NCI-H1436 treated with DMSO at 0.1 percent for 48 hours (cell line): ENCODE measurements around the gene TM9SF1.
A peak's percentile ranks its signal among the peaks of the same experiment; 100 is the strongest.

Experiments
- DNase-seq: peaks from one replicate; lab custom pipeline; 2025; lab: John Stamatoyannopoulos, UW

TM9SF1 gene

DNA sequence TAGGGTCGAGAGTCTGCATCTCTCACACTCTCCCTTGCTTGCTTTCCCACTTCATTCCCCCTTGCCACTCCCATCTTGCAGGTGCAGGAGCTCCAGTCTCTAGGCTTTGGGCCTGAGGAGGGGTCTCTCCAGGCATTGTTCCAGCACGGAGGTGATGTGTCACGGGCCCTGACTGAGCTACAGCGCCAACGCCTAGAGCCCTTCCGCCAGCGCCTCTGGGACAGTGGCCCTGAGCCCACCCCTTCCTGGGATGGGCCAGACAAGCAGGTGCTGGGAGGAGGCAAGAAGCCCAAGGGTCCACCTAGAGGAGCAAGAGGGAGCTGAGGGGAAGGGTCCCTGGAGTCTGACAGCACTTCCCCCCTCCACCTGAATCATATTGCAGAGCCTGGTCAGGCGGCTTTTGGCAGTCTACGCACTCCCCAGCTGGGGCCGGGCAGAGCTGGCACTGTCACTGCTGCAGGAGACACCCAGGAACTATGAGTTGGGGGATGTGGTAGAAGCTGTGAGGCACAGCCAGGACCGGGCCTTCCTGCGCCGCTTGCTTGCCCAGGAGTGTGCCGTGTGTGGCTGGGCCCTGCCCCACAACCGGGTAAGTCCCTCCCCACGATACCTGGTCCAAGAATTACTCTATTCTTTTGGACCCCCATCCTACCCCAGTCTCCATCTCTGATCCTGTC lies 43.7 kb downstream of the TM9SF1 start:
- no peak for DNase-seq

- DNase-seq, result no peak
These were observed 44.2 kb downstream of the TM9SF1 start for GRCh38 chr14:24150993-24151392.

GRCh38 chr14:24150567-24150966 lies 44.7 kb downstream of the TM9SF1 start:
- DNase-seq, result no peak

- no peak for DNase-seq
These were observed 45.2 kb downstream of the TM9SF1 start for GRCh38 chr14:24150061-24150460.

- no peak for DNase-seq
These were observed 45.8 kb downstream of the TM9SF1 start for GRCh38 chr14:24149302-24149969.

GRCh38 chr14:24147761-24148428 lies 47.3 kb downstream of the TM9SF1 start:
- DNase-seq, result no peak

- peak; percentile 93 for DNase-seq
These were observed 48.1 kb downstream of the TM9SF1 start, which contains the start of gene RNF31 for GRCh38 chr14:24146978-24147760. Gene RNF31, plus strand, starts transcription at chr14:24147498. Its CDS starts 201 bp downstream, at chr14:24147699.

GRCh38 chr14:24146453-24146977 lies 48.7 kb downstream of the TM9SF1 start, which contains the start of gene PSME2:
Gene PSME2, minus strand, starts transcription at chr14:24146610. Its CDS starts 29 bp downstream, at chr14:24146581.
- DNase-seq, result peak; percentile 87

GRCh38 chr14:24145690-24146452 lies 49.4 kb downstream of the TM9SF1 start:
- DNase-seq, result no peak

- no peak for DNase-seq
These were observed 50.0 kb downstream of the TM9SF1 start for GRCh38 chr14:24145219-24145618.

DNA sequence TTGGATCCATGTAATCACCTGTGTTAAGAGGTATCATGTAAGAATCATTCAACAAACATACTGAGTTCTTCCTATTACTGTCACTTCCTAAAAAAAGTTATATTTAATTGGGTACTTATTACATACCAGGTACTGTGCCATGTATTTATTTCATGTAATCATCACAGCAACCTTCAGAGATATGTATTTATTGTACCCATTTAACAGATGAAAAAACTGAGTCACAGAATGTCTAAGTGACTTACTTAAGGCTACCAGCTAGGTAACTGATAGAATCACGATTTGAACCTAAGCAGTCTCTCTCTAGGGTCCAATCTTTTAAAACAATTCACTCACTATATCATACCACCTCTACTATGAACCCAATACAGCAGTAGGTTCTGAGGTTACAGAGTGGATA lies 50.8 kb downstream of the TM9SF1 start:
- no peak for DNase-seq

DNA sequence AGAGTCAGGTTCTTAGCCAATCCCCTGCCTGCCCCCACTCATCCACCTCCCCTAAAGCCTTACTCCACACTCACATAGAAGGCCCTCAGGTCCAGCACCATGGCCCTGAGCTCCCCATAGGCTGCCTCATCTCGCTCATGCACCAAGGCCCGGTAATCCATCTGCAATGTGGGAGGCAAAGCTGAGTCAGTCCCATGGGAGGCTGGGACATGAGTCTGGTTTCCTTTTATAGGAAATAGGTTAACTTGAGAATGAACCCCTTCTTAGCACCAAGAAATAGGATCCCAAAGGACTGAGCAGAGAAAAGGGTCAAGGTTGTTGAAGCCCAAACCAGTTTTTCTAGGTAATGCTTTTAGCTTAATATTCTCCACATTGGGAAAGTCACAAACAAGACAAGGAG lies 51.7 kb downstream of the TM9SF1 start:
- DNase-seq, result no peak

DNA sequence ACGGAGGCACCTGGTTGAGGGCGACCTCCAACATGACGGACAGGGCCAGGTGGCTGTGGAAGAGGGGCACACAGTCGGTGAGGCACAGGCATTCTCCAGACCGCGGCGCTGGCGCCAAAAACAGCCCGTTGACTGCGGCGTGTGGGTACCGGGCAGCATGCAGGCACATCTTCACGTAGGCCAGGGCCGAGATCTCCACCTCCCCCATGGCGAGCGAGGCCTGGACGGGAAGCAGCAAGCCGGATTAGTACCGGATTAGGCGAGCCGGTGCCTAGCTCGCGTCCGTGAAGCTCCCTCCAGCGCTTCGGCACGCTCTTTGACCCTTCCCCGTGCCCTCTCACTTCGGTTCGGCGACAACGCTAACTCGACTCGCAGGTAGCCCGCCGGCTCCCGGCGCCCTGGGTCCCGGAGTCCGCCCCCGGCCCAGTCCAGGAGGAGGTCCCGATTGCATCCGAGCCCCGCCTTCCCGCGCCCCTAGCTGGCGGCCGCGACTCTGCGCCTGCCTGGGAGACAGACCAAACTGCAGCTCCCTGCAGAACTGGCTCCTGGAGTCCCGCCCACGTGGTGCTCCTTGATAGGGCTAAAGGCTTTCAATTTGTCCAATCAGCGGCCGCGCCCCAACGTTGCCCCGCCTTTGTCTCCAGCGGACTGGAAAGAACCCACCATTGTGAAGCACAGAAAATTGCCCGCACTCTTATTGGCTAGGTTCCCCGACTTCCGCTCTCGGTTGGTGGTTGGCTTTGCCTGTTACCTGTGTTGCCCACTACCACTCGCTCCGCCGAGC lies 54.0 kb downstream of the TM9SF1 start, which contains the start of gene EMC9:
Gene EMC9 (minus strand): TSS at position 495 of the 784 bp plus-strand sequence. CDS start 287 bp downstream, at position 208.
- DNase-seq, result peak; percentile 99

- no peak for DNase-seq
These were observed 55.8 kb downstream of the TM9SF1 start for GRCh38 chr14:24139272-24139934.
